Lower leg skin (tissue), 4 donors: ENCODE measurements around the gene MPST. TPM values are rescaled to one million over a fixed set of nuclear protein-coding genes. Genes with fewer than 3 reads are reported as not detected.

Source experiments
- DNase-seq, 2 donors: peaks; one replicate each; pipeline ENCODE4 v3.0.0-alpha.2; 2019; ENCODE audit warnings: low spot score in 2 of 2
- H3K4me3 ChIP-seq: fragments of 200-600 bp; sonication (generic); 2 replicates; pipeline ENCODE4 v1.5.1; 2017; ENCODE audit warnings: mild to moderate bottlenecking, low read depth; ENCODE audit not compliant: poor library complexity, severe bottlenecking
- POLR2A ChIP-seq, 2 donors: fragments of 450-650 bp; IDR thresholded peaks; one replicate each; pipeline ENCODE4 v1.6.1; 2016 to 2017; ENCODE audit warnings: antibody characterized with exemption in 2 of 2, mild to moderate bottlenecking in 1 of 2, moderate library complexity in 1 of 2
- WGBS, 2 donors: methylation state at CpG; one replicate each; pipeline ENCODE4 v1.1.5; 2018; 5-methylcytosine and 5-hydroxymethylcytosine counted together
- intact Hi-C: fragments of 100-400 bp; cut with DNase I; formaldehyde crosslinking; loops from one replicate; pipeline ENCODE4 v1.15.0; 2023; ENCODE audit warnings: low total_unique reads
- total RNA-seq, 4 donors: library from RNA; depleted of rRNA; stranded (reverse); fragments of >200 nt; gene quantifications; one replicate each; pipeline ENCODE4 v1.1.0, GENCODE V29; 2016
- TF ChIP-seq, protein P1 (sequence below), 3 donors: fragments of 450-650 bp; IDR thresholded peaks; one replicate each; pipeline ENCODE4 v1.5.1; 2016; ENCODE audit warnings: antibody characterized with exemption in 3 of 3, mild to moderate bottlenecking in 3 of 3, moderate library complexity in 2 of 3

Gene MPST
- total RNA-seq, 4 donors from 2014 or later: 225 to 336 (median 276) TPM

DNA sequence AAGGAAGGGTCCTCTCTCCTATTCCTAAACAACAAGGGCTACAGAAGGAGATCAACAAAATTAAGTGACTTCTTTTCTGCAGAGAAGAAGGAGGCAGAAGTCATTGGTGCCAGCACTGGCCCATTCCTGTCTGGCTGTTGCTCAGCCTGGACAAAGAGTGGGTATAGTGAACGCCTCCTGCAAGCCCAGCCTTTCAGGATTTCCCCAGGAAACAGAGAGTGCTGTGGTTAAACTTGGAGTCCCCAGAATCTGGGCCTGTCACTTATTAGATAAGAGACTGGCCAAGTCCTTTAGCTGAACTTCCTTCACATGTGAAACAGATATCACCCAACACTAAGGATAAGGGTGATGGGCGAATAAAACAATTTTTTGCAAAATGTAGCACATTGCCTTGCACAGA lies 11.2 kb upstream of the MPST start:
- DNase-seq: no peak
- no peak overlapping the region for H3K4me3 ChIP-seq
- intact Hi-C loops: no loop called here
- TF ChIP-seq, protein P1, sequence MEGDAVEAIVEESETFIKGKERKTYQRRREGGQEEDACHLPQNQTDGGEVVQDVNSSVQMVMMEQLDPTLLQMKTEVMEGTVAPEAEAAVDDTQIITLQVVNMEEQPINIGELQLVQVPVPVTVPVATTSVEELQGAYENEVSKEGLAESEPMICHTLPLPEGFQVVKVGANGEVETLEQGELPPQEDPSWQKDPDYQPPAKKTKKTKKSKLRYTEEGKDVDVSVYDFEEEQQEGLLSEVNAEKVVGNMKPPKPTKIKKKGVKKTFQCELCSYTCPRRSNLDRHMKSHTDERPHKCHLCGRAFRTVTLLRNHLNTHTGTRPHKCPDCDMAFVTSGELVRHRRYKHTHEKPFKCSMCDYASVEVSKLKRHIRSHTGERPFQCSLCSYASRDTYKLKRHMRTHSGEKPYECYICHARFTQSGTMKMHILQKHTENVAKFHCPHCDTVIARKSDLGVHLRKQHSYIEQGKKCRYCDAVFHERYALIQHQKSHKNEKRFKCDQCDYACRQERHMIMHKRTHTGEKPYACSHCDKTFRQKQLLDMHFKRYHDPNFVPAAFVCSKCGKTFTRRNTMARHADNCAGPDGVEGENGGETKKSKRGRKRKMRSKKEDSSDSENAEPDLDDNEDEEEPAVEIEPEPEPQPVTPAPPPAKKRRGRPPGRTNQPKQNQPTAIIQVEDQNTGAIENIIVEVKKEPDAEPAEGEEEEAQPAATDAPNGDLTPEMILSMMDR (IDR thresholded peaks at IDR 0.05): no peak
- no peak for TF ChIP-seq POLR2A (IDR thresholded peaks at IDR 0.05)
- 59 to 72% methylated on average over 2 of the region's 2 CpGs for WGBS, 2 donors

DNA sequence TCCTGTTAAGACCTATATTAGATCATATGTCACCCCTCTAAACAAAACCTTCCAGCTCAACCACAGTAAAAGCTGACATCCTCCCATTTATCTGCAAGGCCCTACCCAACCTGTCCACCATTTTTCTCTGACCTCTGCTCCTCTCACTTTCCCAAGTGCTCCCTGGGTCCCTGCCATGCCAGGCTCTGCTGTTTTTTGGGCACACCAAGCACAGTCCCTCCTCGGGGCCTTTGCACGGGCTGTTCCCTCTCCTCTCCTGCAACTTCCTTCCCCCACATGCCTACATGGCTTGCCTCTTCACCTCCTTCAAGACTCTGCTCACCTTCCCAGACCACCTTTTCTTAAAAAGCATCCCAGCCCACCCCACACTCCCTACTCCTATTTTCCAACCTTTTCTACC lies 10.1 kb upstream of the MPST start:
- intact Hi-C loops: no loop called here
- TF ChIP-seq, protein P1 (IDR thresholded peaks at IDR 0.05): no peak
- TF ChIP-seq POLR2A (IDR thresholded peaks at IDR 0.05): no peak
- no peak overlapping the region for H3K4me3 ChIP-seq
- 77 to 85% methylated on average over 2 of the region's 2 CpGs for WGBS, 2 donors
- DNase-seq: no peak

DNA sequence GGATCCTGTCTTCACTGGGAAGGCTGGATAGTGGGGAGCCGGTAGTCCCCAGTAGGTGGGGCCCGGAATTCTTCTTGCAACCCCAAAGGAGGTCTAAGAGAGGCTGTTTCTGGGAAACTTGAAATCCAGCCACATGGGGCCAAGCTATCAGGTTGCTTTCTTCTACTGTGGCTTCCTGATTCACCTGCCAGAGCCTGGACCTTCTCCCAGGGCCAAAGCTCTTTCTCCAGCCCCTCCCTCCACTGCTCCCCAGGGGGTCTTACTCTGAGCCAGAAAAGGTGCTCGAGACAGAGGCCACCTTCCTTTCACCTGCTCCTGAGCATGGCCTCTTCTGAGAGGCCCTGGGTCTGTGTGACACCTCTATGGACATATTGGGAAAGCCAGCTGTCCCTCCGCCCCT lies 9.4 kb upstream of the MPST start:
- no peak overlapping the region for H3K4me3 ChIP-seq
- intact Hi-C loops: no loop called here
- no peak for TF ChIP-seq POLR2A (IDR thresholded peaks at IDR 0.05)
- TF ChIP-seq, protein P1 (IDR thresholded peaks at IDR 0.05): no peak
- 82 to 85% methylated on average over 4 of the region's 4 CpGs for WGBS, 2 donors
- no peak for DNase-seq

DNA sequence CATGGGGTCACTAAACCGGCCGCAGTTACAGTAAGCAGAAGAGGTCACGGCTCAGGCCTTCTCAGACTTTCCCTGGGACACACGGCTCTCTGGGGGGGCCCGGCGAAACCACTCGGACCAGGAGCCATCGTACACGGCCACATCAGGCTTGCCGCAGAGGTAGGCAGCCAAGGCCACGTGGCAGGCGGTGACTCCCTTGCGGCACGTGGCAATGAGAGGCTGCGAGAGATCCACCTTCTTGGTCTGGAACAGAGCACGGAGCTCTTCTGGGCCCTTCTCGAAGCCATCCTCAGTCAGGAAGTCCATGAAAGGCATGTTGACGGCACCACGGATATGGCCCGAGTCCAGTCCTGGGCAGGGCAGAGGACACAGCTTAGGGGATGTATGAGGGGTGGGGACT lies 8.6 kb upstream of the MPST start:
- intact Hi-C loops: no loop called here
- TF ChIP-seq, protein P1 (IDR thresholded peaks at IDR 0.05): no peak
- no peak for TF ChIP-seq POLR2A (IDR thresholded peaks at IDR 0.05)
- DNase-seq: no peak
- H3K4me3 ChIP-seq: no peak overlapping the region
- WGBS, 2 donors: 85 to 92% methylated on average over 20 of the region's 20 CpGs

DNA sequence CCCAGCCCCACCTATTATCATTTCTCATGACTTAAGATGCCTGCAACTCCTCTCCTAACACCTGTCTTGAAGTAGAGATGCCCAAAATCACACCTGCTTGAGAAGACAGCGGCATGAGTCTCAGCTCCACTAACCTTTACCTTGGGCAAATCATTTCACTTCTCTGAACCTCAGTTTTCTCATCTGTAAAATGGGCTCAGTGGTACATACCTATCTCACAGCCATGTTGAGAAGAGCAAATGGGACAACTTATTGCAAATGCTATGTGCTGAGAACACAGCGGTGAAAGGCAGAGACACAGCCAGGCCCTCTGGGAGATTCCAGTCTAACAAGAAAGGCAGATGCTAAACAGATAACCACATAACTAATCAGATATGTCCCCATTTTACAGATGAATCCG lies 8.1 kb upstream of the MPST start:
- no peak overlapping the region for H3K4me3 ChIP-seq
- intact Hi-C loops: no loop called here

More for the DNA sequence above, 8.1 kb upstream of the MPST start:
- WGBS, 2 donors: 92% methylated on average over 3 of the region's 3 CpGs
- no peak for DNase-seq
- TF ChIP-seq, protein P1 (IDR thresholded peaks at IDR 0.05): no peak
- no peak for TF ChIP-seq POLR2A (IDR thresholded peaks at IDR 0.05)
